SJSA1 (cell line): Measurements from ENCODE around the gene UFSP1. TPM values are rescaled to one million over a fixed set of nuclear protein-coding genes. Genes with fewer than 3 reads are reported as not detected.
"Not testable (repeated sequence)": the region's sequence is repeated elsewhere in the genome, so short reads cannot be mapped to it uniquely, and the experiment has no call there.

Source experiments
- DNase-seq, 2 experiments: peaks; one replicate each; pipeline ENCODE4 v3.0.0-alpha.2; 2015 to 2020; ENCODE audit warnings: low spot score in 2 of 2, low read depth in 1 of 2
- H3K27ac ChIP-seq: fragments of 250-450 bp; sonication (Bioruptor Pico); 2 replicates; pipeline ENCODE4 v1.5.1; 2020; ENCODE audit warnings: mild to moderate bottlenecking, moderate library complexity
- H3K27me3 ChIP-seq: fragments of 250-450 bp; sonication (Bioruptor Pico); replicated peaks from 2 replicates; pipeline ENCODE4 v1.5.1; 2020; ENCODE audit warnings: mild to moderate bottlenecking, moderate library complexity
- H3K36me3 ChIP-seq: fragments of 250-450 bp; sonication (Bioruptor Pico); 2 replicates; pipeline ENCODE4 v1.5.1; 2020; ENCODE audit warnings: mild to moderate bottlenecking
- H3K4me1 ChIP-seq: fragments of 250-450 bp; sonication (Bioruptor Pico); replicated peaks from 2 replicates; pipeline ENCODE4 v1.6.1; 2021; ENCODE audit warnings: mild to moderate bottlenecking
- H3K4me3 ChIP-seq: fragments of 250-450 bp; sonication (Bioruptor Pico); 2 replicates; pipeline ENCODE4 v1.5.1; 2020; ENCODE audit warnings: mild to moderate bottlenecking
- H3K9me3 ChIP-seq: fragments of 250-450 bp; sonication (Bioruptor Pico); replicated peaks from 2 replicates; pipeline ENCODE4 v1.5.1; 2020; ENCODE audit warnings: mild to moderate bottlenecking
- total RNA-seq: library from RNA; depleted of rRNA; stranded (reverse); fragments of >200 nt; shearing (Covaris generic); gene quantifications from 2 replicates; pipeline ENCODE4 v1.2.3, GENCODE V29; 2014; rRNA removed

Gene UFSP1
- total RNA-seq: 3.1 and 3.7 TPM in 2 replicates

- H3K27ac ChIP-seq: peak within 1 kb of the TSS; percentile 51
- H3K27me3 ChIP-seq: peaks cover under 1% of the 10 kb centered on the region; the same call in 1 of the 2 replicates
These were observed at the start of gene UFSP1 for GRCh38 chr7:100888988-100889750. Gene UFSP1, minus strand, starts transcription at chr7:100889715. Its CDS starts 444 bp downstream, at chr7:100889271.

GRCh38 chr7:100936167-100936566 lies 46.7 kb upstream of the UFSP1 start:
- peaks cover 16% of the 10 kb centered on the region for H3K27me3 ChIP-seq
- not testable (repeated sequence) for H3K4me1 ChIP-seq, H3K27ac ChIP-seq, H3K4me3 ChIP-seq, H3K9me3 ChIP-seq, H3K36me3 ChIP-seq, DNase-seq

More at GRCh38 chr7:100888988-100889750, at the start of gene UFSP1:
- peak within 1 kb of the TSS; percentile 53 for H3K4me3 ChIP-seq
- H3K4me1 ChIP-seq: peaks cover 29% of the 10 kb centered on the region
- peaks cover 53% of the 10 kb centered on the region for H3K36me3 ChIP-seq
- peak; percentile 47 to 83 for DNase-seq
- H3K9me3 ChIP-seq: no peaks in the 10 kb centered on the region

GRCh38 chr7:100935381-100935780 lies 45.9 kb upstream of the UFSP1 start:
- not testable (repeated sequence) for H3K4me3 ChIP-seq, H3K9me3 ChIP-seq, H3K36me3 ChIP-seq, DNase-seq, H3K4me1 ChIP-seq, H3K27ac ChIP-seq
- peaks cover 16% of the 10 kb centered on the region for H3K27me3 ChIP-seq

GRCh38 chr7:100933734-100934133 lies 44.2 kb upstream of the UFSP1 start:
- Histone ChIP-seq H3K27ac (no peak overlapping the region), H3K9me3 (peaks cover 5% of the 10 kb centered on the region; the same call in 1 of the 2 replicates)
- DNase-seq: no peak

DNA sequence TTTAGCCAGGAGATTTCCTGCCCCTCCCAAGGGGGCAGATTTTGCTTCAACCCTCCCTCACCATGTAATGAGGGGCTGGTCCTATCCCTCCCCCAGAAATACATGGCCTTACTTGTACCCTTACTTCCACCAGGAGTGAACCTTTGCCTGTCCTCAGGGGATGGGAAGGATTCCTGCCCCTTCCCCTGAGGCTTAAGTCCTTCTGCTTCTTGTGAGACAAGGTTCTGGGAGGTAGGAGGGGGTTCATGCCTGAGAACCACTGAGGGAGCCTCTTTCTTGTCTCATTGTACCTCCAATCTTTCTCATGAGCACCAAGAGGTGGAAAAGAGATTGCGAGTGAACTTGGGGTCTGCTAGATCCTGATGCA lies 40.3 kb upstream of the UFSP1 start:
- H3K4me1 ChIP-seq: no peaks in the 10 kb centered on the region
- peaks cover 2% of the 10 kb centered on the region; the same call in 1 of the 2 replicates for H3K27me3 ChIP-seq
- no peak for DNase-seq
- H3K36me3 ChIP-seq: no peaks in the 10 kb centered on the region
- H3K27ac ChIP-seq: no peak overlapping the region
- H3K4me3 ChIP-seq: no peak overlapping the region
- peaks cover 5% of the 10 kb centered on the region; the same call in 1 of the 2 replicates for H3K9me3 ChIP-seq

More at GRCh38 chr7:100933734-100934133, 44.2 kb upstream of the UFSP1 start:
- Histone ChIP-seq H3K27me3 (peaks cover 14% of the 10 kb centered on the region), H3K4me1 (no peaks in the 10 kb centered on the region), H3K36me3 (no peaks in the 10 kb centered on the region), H3K4me3 (no peak overlapping the region)

DNA sequence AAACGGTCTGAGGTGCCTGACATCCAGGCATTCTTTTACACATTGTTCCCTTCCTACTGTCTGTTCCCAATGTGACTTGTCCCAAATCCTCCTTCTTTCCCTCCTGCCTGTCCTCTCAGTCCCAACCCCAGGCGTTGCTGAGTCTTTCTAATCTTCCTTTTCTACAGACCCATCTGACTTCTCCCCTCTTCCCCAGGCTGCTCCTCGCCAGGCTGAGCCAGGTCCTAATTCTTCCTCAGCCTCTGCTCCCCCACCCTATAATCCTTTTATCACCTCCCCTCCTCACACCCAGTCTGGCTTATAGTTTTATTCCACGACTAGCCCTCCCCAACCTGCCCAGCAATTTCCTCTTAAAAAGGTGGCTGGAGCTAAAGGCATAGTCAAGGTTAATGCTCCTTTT lies 34.1 kb upstream of the UFSP1 start:
- not testable (repeated sequence) for H3K27me3 ChIP-seq, DNase-seq, H3K9me3 ChIP-seq, H3K4me3 ChIP-seq, H3K4me1 ChIP-seq, H3K27ac ChIP-seq, H3K36me3 ChIP-seq

DNA sequence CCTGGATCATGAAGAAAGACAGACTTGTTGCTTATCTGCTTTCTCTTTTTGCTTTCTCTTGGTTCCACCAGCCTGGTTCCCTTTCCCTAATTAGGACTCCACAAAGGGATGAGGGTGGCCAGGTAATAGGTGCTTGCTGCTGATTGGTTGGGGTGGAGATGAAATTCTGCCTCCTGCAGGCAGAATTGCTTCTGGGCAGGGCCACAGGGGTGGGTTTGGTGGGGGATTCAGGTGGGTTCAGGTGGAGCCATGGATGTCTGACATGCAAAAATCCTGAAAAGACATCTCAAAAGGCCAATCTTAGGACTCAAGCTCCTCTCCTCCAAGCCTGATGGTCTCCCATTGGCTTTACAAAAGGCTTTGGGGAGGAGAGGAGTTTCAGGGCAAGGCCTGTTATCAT lies 31.5 kb upstream of the UFSP1 start:
- Histone ChIP-seq H3K4me1 (no peaks in the 10 kb centered on the region), H3K27me3 (0 out of 2 replicates have a peak, but pooled peaks cover 8% of the 10 kb centered on the region), H3K27ac (no peak overlapping the region), H3K9me3 (no peaks in the 10 kb centered on the region), H3K36me3 (no peaks in the 10 kb centered on the region), H3K4me3 (no peak overlapping the region)
- no peak for DNase-seq

DNA sequence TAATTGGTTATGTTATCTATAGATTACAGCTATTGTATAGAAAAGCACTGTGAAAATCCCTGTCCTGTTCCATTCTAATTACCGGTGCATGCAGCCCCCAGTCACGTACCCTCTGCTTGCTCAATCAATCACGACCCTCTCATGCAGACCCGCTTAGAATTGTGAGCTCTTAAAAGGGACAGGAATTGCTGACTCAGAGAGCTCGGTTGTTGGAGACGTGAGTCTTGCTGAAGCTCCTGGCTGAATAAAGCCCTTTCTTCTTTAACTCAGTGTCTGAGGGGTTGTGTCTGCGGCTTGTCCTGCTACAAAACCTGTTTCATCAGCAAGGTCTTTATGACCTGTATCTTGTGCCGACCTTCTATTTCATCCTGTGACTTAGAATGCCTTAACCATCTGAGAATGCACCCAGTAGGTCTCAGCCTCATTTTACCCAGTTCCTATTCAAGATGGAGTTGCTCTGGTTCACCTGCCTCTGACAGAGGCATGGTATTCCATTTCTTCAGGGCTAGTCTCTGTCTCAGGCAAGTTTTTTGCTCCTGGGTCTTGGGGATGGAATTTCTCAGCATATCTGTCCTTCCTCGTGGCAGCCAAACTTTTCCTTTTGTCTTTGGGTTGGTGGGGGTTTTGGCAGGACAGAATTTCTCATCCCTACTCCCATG lies 30.4 kb upstream of the UFSP1 start:
- H3K4me1 ChIP-seq, H3K27me3 ChIP-seq, H3K27ac ChIP-seq, H3K9me3 ChIP-seq, H3K36me3 ChIP-seq, H3K4me3 ChIP-seq, DNase-seq: not testable (repeated sequence)

DNA sequence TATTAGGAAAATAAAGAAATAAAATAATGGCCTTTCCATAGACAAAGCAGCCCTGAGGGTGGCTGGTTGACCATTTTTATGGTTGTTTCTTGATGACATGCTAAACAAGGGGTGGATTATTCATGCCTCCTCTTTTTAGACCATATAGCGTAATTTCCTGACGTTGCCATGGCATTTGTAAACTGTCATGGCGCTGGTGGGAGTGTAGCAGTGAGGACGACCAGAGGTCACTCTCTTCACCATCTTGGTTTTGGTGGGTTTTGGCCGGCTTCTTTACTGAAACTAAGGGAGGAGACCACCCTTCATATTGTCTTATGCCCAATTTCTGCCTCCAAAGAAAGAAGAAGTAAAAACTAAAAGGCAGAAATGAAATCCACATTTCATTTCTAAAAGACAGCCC lies 29.8 kb upstream of the UFSP1 start:
- H3K9me3 ChIP-seq, H3K36me3 ChIP-seq: not testable (repeated sequence)

DNA sequence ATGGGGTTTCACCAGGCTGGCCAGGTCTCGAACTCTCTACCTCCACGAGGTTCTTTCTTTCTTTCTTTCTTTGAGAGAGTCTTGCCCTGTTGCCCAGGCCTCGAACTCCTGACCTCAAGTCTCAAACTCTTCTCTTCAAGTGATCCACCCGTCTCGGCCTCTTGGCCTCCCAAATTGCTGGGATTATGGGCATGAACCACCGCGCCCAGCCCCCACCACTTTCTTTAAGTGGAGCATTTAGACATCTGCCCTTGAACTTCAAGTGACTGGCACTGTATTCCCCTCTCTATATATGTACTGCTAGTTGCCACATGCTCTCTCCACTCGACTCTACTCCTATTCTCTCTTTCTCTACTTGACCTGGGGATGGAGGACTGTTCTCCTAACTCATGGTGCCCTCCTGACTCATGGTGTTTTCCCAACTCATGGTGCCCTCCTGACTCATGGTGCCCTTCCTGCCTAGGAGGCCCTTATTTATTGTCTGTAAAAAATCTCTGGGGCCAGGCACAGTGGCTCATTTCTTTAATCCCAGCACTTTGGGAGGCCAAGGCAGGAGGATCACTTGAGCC lies 25.4 kb upstream of the UFSP1 start:
- Histone ChIP-seq H3K27me3 (0 out of 2 replicates have a peak, but pooled peaks cover 7% of the 10 kb centered on the region), H3K27ac (no peak overlapping the region), H3K4me3 (no peak overlapping the region), H3K9me3 (no peaks in the 10 kb centered on the region), H3K4me1 (no peaks in the 10 kb centered on the region), H3K36me3 (no peaks in the 10 kb centered on the region)
- DNase-seq: no peak

More for the DNA sequence above, 29.8 kb upstream of the UFSP1 start:
- not testable (repeated sequence) for DNase-seq, H3K4me1 ChIP-seq, H3K4me3 ChIP-seq, H3K27me3 ChIP-seq, H3K27ac ChIP-seq

DNA sequence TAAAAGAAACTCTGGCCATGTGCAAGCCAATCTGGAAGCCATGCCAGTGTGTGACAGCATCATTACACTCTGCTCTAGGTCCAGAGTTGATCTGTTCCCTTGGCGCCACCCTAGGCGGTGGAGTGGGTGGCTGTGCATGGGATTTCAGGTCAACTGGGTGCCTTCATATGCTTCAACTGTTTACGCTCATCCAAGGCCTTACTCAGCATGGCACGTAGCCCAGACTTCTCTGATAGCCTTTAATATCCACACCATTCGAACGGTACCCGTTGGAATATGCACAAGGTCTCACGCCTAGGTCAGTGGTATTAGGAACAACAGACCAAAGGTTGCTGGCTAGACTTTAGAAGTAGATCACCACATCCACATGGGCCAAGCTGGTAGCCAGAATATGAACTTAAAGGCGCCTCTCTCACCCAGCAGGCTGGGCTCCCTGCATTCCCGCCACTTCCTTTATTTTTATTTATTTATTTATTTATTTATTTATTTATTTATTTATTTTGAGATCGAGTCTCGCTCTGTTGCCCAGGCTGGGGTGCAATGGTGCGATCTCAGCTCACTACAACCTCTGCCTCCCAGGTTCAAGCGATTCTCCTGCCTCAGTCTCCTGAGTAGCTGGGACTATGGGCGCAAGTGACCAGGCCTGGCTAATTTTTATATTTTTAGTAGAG lies 24.8 kb upstream of the UFSP1 start:
- Histone ChIP-seq H3K27me3 (0 out of 2 replicates have a peak, but pooled peaks cover 7% of the 10 kb centered on the region), H3K4me1 (no peaks in the 10 kb centered on the region), H3K9me3 (no peaks in the 10 kb centered on the region), H3K4me3 (no peak overlapping the region), H3K27ac (no peak overlapping the region), H3K36me3 (no peaks in the 10 kb centered on the region)
- no peak for DNase-seq

GRCh38 chr7:100911484-100911883 lies 22.0 kb upstream of the UFSP1 start:
- H3K27ac ChIP-seq: no peak overlapping the region
- H3K27me3 ChIP-seq: 0 out of 2 replicates have a peak, but pooled peaks cover 3% of the 10 kb centered on the region
- no peaks in the 10 kb centered on the region for H3K36me3 ChIP-seq
- H3K4me1 ChIP-seq: no peaks in the 10 kb centered on the region
- DNase-seq: no peak
- H3K9me3 ChIP-seq: no peaks in the 10 kb centered on the region
- no peak overlapping the region for H3K4me3 ChIP-seq

- not testable (repeated sequence) for H3K4me1 ChIP-seq, H3K36me3 ChIP-seq, DNase-seq, H3K27me3 ChIP-seq, H3K4me3 ChIP-seq, H3K9me3 ChIP-seq, H3K27ac ChIP-seq
These were observed 20.9 kb upstream of the UFSP1 start for GRCh38 chr7:100910443-100910842.
